MM.1S (cell line): ENCODE results near the gene TSR1.

Experiments
- DNase-seq: peaks from one replicate; pipeline ENCODE4 v3.0.0-alpha.2; 2015
- H2AFZ ChIP-seq: fragments of 300-600 bp; sonication (generic); 2 replicates; pipeline ENCODE4 v1.6.0; 2016; ENCODE audit warnings: antibody characterized with exemption, low read length
- H3F3A ChIP-seq: fragments of 300-600 bp; sonication (generic); 2 replicates; pipeline ENCODE4 v1.6.1; 2016; ENCODE audit warnings: mild to moderate bottlenecking, antibody characterized with exemption, low read length, moderate library complexity, mixed read lengths; ENCODE audit not compliant: insufficient read depth
- H3K27ac ChIP-seq: fragments of 300-600 bp; sonication (generic); 2 replicates; pipeline ENCODE4 v1.5.1; 2016; ENCODE audit warnings: mild to moderate bottlenecking, low read length
- H3K27me3 ChIP-seq: fragments of 300-600 bp; sonication (generic); replicated peaks from 2 replicates; pipeline ENCODE4 v1.6.0; 2016; ENCODE audit warnings: low read length; ENCODE audit not compliant: insufficient read depth
- H3K36me3 ChIP-seq: fragments of 300-600 bp; sonication (generic); replicated peaks from 2 replicates; pipeline ENCODE4 v1.6.1; 2016; ENCODE audit warnings: mild to moderate bottlenecking, low read length, mixed read lengths; ENCODE audit not compliant: insufficient read depth
- H3K4me1 ChIP-seq: fragments of 300-600 bp; sonication (generic); 2 replicates; pipeline ENCODE4 v1.6.1; 2016; ENCODE audit warnings: low read length, mixed read lengths
- H3K4me2 ChIP-seq: fragments of 300-600 bp; sonication (generic); 2 replicates; pipeline ENCODE4 v1.6.0; 2016; ENCODE audit warnings: low read depth, low read length
- H3K4me3 ChIP-seq: fragments of 300-600 bp; sonication (generic); 2 replicates; pipeline ENCODE4 v1.5.1; 2016; ENCODE audit warnings: low read length, mixed read lengths
- H3K79me2 ChIP-seq: fragments of 300-600 bp; sonication (generic); 2 replicates; pipeline ENCODE4 v1.6.1; 2016; ENCODE audit warnings: mixed run types, low read length, mixed read lengths
- H3K9ac ChIP-seq: fragments of 300-600 bp; sonication (generic); 2 replicates; pipeline ENCODE4 v1.6.1; 2016; ENCODE audit warnings: low read length, mixed read lengths
- H3K9me2 ChIP-seq: fragments of 300-600 bp; sonication (generic); replicated peaks from 2 replicates; pipeline ENCODE4 v1.6.1; 2016; ENCODE audit warnings: mild to moderate bottlenecking, low read length, mixed read lengths; ENCODE audit not compliant: insufficient read depth
- H3K9me3 ChIP-seq: fragments of 300-600 bp; sonication (generic); replicated peaks from 2 replicates; pipeline ENCODE4 v1.6.1; 2016; ENCODE audit warnings: mild to moderate bottlenecking, low read length, mixed read lengths; ENCODE audit not compliant: insufficient read depth
- H4K20me1 ChIP-seq: fragments of 300-600 bp; sonication (generic); 2 replicates; pipeline ENCODE4 v1.6.1; 2016; ENCODE audit warnings: mild to moderate bottlenecking, low read length, moderate library complexity, mixed read lengths; ENCODE audit not compliant: insufficient read depth
- EZH2 ChIP-seq: fragments of 300-600 bp; sonication (generic); optimal IDR thresholded peaks from 2 replicates; pipeline ENCODE3; 2017; ENCODE audit warnings: low read depth, mild to moderate bottlenecking, antibody characterized with exemption, low read length, mixed read lengths
- EZH2phosphoT487 ChIP-seq: fragments of 300-600 bp; sonication (generic); IDR thresholded peaks from 2 replicates; pipeline ENCODE4 v1.6.1; 2018; ENCODE audit warnings: antibody characterized with exemption, low read length
- TF ChIP-seq, protein P1 (sequence below): fragments of 300-600 bp; sonication (generic); IDR thresholded peaks from 2 replicates; pipeline ENCODE4 v1.5.1; 2016; ENCODE audit warnings: antibody characterized with exemption, low read length, mixed read lengths

The TSR1 gene

DNA sequence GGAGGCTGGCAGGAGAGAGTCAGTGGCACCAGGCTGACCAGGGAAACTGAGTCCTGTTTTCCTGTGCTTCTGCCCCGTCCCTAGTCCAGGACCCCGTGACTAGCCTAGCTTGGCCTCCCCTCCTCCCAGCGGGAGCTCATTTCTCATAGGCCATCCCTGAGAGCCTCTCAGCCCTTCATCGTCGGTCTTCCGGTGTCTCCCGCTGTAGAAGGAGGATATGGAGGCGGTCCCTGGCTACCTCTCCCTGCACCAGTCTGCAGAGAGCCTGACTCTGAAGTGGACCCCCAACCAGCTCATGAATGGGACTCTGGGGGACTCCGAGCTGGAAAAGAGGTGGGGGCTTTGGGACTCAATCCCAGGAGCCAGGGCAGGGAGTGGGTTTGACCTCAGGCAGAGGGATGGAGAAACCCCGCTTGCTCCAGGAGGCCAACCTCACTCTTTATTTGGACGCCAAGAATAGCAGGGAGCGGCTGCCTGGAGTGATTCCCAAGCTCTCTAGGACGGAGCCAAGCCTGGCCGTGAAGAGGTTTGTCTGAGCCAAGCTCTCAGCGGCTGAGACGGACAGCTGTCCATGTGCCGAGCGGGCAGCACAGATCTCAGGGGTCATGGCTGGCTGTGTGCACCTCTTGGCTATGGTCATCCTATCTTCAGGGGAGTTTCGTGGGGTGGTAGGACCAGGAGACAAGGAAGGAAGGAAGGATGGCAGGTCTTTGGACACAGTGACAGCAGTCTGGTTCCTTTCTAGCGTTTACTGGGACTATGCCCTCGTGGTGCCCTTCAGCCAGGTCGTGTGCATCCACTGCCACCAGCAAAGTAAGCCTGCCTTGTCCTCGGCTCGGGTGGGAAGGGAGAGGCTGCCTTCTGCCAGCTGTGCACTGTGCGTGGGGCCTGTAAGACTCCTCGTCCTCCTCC is 27.9 kb upstream of the TSR1 start:
- Histone ChIP-seq H3K4me1 (no peaks in the 10 kb centered on the region), H3K4me2 (no peak overlapping the region), H3K79me2 (no peaks in the 10 kb centered on the region), H3K27me3 (no peaks in the 10 kb centered on the region), H3K27ac (no peak overlapping the region), H2AFZ (no peak overlapping the region), H3K36me3 (no peaks in the 10 kb centered on the region), H3F3A (no peaks in the 10 kb centered on the region), H3K4me3 (no peak overlapping the region), H3K9ac (no peak overlapping the region), H4K20me1 (no peaks in the 10 kb centered on the region), H3K9me2 (no peaks in the 10 kb centered on the region), H3K9me3 (no peaks in the 10 kb centered on the region)
- TF ChIP-seq EZH2 (no peak), EZH2phosphoT487 (no peak)
- TF ChIP-seq, protein P1, sequence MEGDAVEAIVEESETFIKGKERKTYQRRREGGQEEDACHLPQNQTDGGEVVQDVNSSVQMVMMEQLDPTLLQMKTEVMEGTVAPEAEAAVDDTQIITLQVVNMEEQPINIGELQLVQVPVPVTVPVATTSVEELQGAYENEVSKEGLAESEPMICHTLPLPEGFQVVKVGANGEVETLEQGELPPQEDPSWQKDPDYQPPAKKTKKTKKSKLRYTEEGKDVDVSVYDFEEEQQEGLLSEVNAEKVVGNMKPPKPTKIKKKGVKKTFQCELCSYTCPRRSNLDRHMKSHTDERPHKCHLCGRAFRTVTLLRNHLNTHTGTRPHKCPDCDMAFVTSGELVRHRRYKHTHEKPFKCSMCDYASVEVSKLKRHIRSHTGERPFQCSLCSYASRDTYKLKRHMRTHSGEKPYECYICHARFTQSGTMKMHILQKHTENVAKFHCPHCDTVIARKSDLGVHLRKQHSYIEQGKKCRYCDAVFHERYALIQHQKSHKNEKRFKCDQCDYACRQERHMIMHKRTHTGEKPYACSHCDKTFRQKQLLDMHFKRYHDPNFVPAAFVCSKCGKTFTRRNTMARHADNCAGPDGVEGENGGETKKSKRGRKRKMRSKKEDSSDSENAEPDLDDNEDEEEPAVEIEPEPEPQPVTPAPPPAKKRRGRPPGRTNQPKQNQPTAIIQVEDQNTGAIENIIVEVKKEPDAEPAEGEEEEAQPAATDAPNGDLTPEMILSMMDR: no peak
- no peak for DNase-seq

DNA sequence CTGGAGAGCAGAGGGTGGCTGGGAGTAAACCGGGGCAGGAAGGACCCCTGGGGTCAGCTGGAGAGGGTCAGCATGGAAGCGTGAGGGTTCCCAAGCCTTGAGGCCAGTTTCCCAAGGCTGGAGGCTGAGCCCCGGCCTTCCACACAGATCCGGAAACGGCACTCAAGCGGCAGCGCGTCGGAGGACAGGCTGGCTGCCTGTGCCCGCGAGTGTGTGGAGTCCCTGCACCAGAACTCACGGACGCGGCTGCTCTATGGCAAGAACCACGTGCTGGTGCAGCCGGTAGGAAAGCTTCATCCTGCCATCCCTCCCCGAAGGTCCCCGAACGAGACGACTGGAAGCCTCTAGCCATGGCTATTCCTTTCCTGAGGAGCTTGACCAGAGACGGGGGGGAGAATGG is 27.1 kb upstream of the TSR1 start:
- no peak overlapping the region for H3K4me3 ChIP-seq
- no peak overlapping the region for H3K27ac ChIP-seq
- H3K27me3 ChIP-seq: no peaks in the 10 kb centered on the region
- H3K9me2 ChIP-seq: no peaks in the 10 kb centered on the region
- H2AFZ ChIP-seq: no peak overlapping the region
- H3K9me3 ChIP-seq: no peaks in the 10 kb centered on the region
- no peaks in the 10 kb centered on the region for H3K36me3 ChIP-seq
- H3K9ac ChIP-seq: no peak overlapping the region
- TF ChIP-seq EZH2 (no peak), EZH2phosphoT487 (no peak)
- TF ChIP-seq, protein P1: no peak
- no peaks in the 10 kb centered on the region for H3K79me2 ChIP-seq
- no peaks in the 10 kb centered on the region for H3F3A ChIP-seq
- DNase-seq: no peak
- no peaks in the 10 kb centered on the region for H4K20me1 ChIP-seq
- H3K4me2 ChIP-seq: no peak overlapping the region
- H3K4me1 ChIP-seq: no peaks in the 10 kb centered on the region

DNA sequence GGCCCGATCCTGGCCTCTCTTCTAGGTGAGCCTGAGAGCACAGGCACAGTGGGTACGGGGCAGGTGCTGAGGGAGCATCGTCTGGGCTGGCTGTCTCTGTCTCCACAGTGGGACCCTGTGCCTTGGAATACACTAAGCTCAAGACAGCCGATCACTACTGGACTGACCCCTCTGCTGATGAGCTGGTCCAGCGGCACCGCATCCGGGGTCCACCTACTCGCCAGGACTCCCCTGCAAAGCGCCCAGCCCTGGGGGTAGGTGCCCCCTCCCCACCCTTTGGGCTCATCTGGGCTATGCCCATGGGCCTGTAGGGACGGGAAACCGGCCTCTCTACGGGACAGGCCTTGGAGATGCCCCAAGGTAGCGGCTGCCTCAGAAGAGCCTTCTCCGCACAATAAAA is 26.6 kb upstream of the TSR1 start:
- no peaks in the 10 kb centered on the region for H3K9me2 ChIP-seq
- H3K27me3 ChIP-seq: no peaks in the 10 kb centered on the region
- TF ChIP-seq EZH2phosphoT487: no peak
- no peak for TF ChIP-seq EZH2
- TF ChIP-seq, protein P1: no peak
- H3K36me3 ChIP-seq: no peaks in the 10 kb centered on the region
- no peaks in the 10 kb centered on the region for H3K9me3 ChIP-seq
- H4K20me1 ChIP-seq: no peaks in the 10 kb centered on the region
- H3K9ac ChIP-seq: no peak overlapping the region
- H3K4me2 ChIP-seq: no peak overlapping the region
- no peak overlapping the region for H3K27ac ChIP-seq
- no peaks in the 10 kb centered on the region for H3K79me2 ChIP-seq
- no peaks in the 10 kb centered on the region for H3K4me1 ChIP-seq
- H3F3A ChIP-seq: no peaks in the 10 kb centered on the region
- H3K4me3 ChIP-seq: no peak overlapping the region
- H2AFZ ChIP-seq: no peak overlapping the region
- no peak for DNase-seq
